Thymus (tissue), 11 donors: ENCODE results near the gene COPS2. TPM values are rescaled to one million over a fixed set of nuclear protein-coding genes. Genes with fewer than 3 reads are reported as not detected.

Source experiments
- DNase-seq, 9 donors: peaks; one replicate each; pipeline ENCODE4 v3.0.0-alpha.2; 2013; ENCODE audit warnings: low spot score in 9 of 9, low read depth in 6 of 9, missing footprints in 1 of 9
- H3K27ac ChIP-seq, 2 donors: one replicate each; pipeline ENCODE4 v1.5.1; 2013; ENCODE audit warnings: control low read depth in 1 of 2, low read depth in 1 of 2, low read length in 1 of 2, mild to moderate bottlenecking in 1 of 2, moderate library complexity in 1 of 2
- H3K27me3 ChIP-seq, 2 donors: one replicate each; pipeline ENCODE4 v1.5.1; 2013; ENCODE audit warnings: low read length in 1 of 2; ENCODE audit not compliant: control insufficient read depth in 2 of 2, insufficient read depth in 1 of 2
- H3K36me3 ChIP-seq, 2 donors: one replicate each; pipeline ENCODE4 v1.5.1; 2013; ENCODE audit warnings: low read length in 1 of 2, mild to moderate bottlenecking in 1 of 2, moderate library complexity in 1 of 2; ENCODE audit not compliant: control insufficient read depth in 2 of 2, insufficient read depth in 2 of 2
- H3K4me1 ChIP-seq, 2 donors: one replicate each; pipeline ENCODE4 v1.5.1; 2013; ENCODE audit warnings: low read length in 2 of 2; ENCODE audit not compliant: control insufficient read depth in 2 of 2, insufficient read depth in 2 of 2
- H3K4me3 ChIP-seq, 2 donors: one replicate each; pipeline ENCODE4 v1.5.1; 2013; ENCODE audit warnings: low read length in 2 of 2, control low read depth in 1 of 2, mild to moderate bottlenecking in 1 of 2
- H3K9me3 ChIP-seq, 2 donors: one replicate each; pipeline ENCODE4 v1.5.1; 2013; ENCODE audit warnings: low read length in 1 of 2, mild to moderate bottlenecking in 1 of 2; ENCODE audit not compliant: control insufficient read depth in 2 of 2, insufficient read depth in 1 of 2
- WGBS: extraction: QIAGEN DNeasy Blood & Tissue Kit; methylation state at CpG from one replicate; pipeline ENCODE4 v1.1.7; 2013; 5-methylcytosine and 5-hydroxymethylcytosine counted together
- polyA plus RNA-seq: library from polyadenylated mRNA; stranded (reverse); fragments of 200-250 nt; gene quantifications from one replicate; pipeline ENCODE4 v1.2.3, GENCODE V29; 2013
- total RNA-seq: library from RNA; stranded (reverse); fragments of 120-200 nt; gene quantifications from one replicate; pipeline ENCODE4 v1.2.4, GENCODE V29; 2013
- donor health status: healthy.

Gene COPS2
- total and polyA plus RNA-seq, 2 donors, result 47.3 to 47.7 TPM

DNA sequence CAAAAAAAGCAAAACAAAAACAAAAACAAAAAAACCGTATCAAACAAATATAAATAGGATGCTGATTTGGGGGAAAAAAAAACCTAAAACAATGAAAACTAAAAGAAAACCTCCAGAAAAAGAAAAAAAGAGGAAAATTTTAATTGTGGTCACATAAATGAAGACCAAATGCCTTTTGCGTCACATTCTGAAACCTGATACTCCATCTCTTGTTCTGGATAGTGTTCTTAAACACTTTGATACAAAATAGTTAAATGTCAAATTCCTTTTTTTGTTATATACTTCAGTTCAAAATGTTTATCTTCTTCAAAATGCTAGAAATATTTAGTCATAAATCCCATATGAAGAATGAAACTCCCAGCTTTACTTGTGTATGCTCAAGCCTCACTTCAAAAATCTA lies 31.0 kb downstream of the COPS2 start:
- Histone ChIP-seq H3K4me1 (no peaks in the 10 kb centered on the region), H3K27ac (no peak overlapping the region), H3K4me3 (no peak overlapping the region), H3K9me3 (no peaks in the 10 kb centered on the region), H3K36me3 (peaks cover 3 to 15% of the 10 kb centered on the region in 2 donors), H3K27me3 (no peaks in the 10 kb centered on the region)
- DNase-seq, result no peak
- 99% methylated on average over 2 of the region's 2 CpGs for WGBS

- DNase-seq, result no peak
- peaks cover 2 to 7% of the 10 kb centered on the region in 2 donors for H3K36me3 ChIP-seq
- H3K9me3 ChIP-seq, result no peaks in the 10 kb centered on the region
- no peaks in the 10 kb centered on the region for H3K4me1 ChIP-seq
- H3K27ac ChIP-seq, result no peak overlapping the region
- H3K4me3 ChIP-seq, result no peak overlapping the region
- no peaks in the 10 kb centered on the region for H3K27me3 ChIP-seq
- WGBS, result 99% methylated on average over 1 of the region's 1 CpG
Measured at GRCh38 chr15:49122541-49123062, 32.8 kb downstream of the COPS2 start.

DNA sequence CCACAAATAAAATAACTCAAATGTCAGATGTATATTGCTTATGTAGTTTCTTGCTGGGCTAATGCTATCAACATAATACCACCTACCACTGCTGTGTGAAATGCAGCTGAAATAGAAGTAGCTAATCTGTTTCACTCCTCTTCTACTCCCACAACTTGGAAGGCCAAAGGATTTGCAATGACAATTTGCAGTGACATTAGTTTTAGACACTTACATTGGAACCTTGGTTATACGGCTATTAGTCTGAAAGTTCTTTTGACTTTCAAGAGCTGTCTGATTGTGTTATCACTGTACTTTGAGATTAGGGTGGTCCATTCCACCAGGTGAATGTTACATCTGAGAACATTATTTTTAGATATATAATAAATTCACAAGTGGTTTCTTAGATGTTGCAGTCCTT lies 33.5 kb downstream of the COPS2 start:
- Histone ChIP-seq H3K4me1 (no peaks in the 10 kb centered on the region), H3K4me3 (no peak overlapping the region), H3K36me3 (peaks cover 0 to 2% of the 10 kb centered on the region in 2 donors), H3K27me3 (no peaks in the 10 kb centered on the region), H3K9me3 (no peaks in the 10 kb centered on the region), H3K27ac (no peak overlapping the region)
- 100% methylated on average over 1 of the region's 1 CpG for WGBS
- DNase-seq, result no peak

- no peaks in the 10 kb centered on the region for H3K4me1 ChIP-seq
- no peak for DNase-seq
- no peaks in the 10 kb centered on the region for H3K36me3 ChIP-seq
- no peaks in the 10 kb centered on the region for H3K27me3 ChIP-seq
- 96% methylated on average over 4 of the region's 4 CpGs for WGBS
- H3K9me3 ChIP-seq, result no peaks in the 10 kb centered on the region
- H3K27ac ChIP-seq, result no peak overlapping the region
- no peak overlapping the region for H3K4me3 ChIP-seq
Measured at GRCh38 chr15:49120832-49121231, 34.6 kb downstream of the COPS2 start.

GRCh38 chr15:49116108-49116857 lies 39.1 kb downstream of the COPS2 start:
- no peak for DNase-seq
- Histone ChIP-seq H3K4me1 (no peaks in the 10 kb centered on the region), H3K9me3 (no peaks in the 10 kb centered on the region), H3K36me3 (peaks cover 3 to 7% of the 10 kb centered on the region in 2 donors), H3K4me3 (no peak overlapping the region), H3K27me3 (no peaks in the 10 kb centered on the region), H3K27ac (no peak overlapping the region)
- 97% methylated on average over 4 of the region's 4 CpGs for WGBS

DNA sequence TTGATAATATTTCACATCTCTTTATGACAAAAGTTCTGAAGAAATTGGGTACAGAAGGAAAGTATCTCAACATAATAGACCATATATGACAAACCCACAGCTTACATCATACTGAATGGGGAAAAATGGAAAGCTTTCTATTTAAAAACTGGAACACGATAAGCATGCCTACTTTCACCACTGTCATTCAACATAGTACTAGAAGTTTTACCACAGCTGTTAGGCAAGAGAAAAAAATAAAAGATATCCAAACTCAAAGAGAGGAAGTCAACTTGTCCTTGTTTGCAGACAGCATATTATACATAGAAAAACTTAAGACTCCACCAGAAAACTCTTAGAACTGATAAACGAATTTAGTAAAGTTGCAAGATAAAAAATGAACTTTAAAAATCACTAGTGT lies 40.3 kb downstream of the COPS2 start:
- H3K36me3 ChIP-seq, result peaks cover 12 to 13% of the 10 kb centered on the region in 2 donors

DNA sequence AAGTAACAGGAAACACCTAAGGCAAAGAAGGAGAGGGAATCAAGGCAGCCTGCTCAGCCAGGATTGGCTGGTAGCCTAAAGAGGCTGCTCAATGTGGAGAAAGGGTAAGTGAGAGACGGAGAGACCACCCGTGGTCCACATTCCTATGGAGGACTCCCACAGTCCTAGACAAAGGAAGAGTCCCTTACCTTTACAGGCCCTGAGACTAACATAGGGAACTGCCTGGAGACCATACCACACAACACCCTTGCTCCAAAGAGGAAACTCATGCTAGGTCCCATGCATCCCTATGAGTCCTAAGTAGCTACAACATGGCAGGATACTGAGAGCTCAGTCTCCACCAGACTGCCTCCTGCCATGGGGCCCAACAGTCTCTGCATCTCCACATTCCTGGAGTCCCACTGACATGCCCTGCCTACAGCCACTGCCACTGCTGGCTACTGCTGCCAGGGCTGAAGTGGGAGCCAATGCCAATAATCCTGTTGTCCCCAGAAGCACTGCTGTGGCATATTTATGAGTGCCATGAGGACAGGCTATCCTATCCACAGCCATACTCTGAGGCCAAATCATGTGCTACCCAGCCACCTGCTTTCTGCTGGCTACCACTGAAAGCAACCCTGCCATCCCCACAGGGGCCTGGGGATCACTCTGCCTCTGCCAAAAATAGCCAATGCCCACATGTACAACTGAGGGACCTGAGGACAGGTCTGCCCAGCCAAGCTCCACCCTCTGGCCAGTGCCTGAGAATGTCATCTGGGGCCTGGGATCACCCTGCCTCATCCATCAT lies 45.0 kb downstream of the COPS2 start:
- no peak overlapping the region for H3K4me3 ChIP-seq
- H3K9me3 ChIP-seq, result peaks cover 0 to 1% of the 10 kb centered on the region in 2 donors
- no peaks in the 10 kb centered on the region for H3K27me3 ChIP-seq
- no peak overlapping the region for H3K27ac ChIP-seq
- peaks cover 12 to 13% of the 10 kb centered on the region in 2 donors for H3K36me3 ChIP-seq
- H3K4me1 ChIP-seq, result no peaks in the 10 kb centered on the region
- DNase-seq, result no peak
- WGBS, result 100% methylated on average over 2 of the region's 2 CpGs

More for the DNA sequence above, 40.3 kb downstream of the COPS2 start:
- H3K27me3 ChIP-seq, result no peaks in the 10 kb centered on the region
- no peak overlapping the region for H3K4me3 ChIP-seq
- peaks cover 0 to 1% of the 10 kb centered on the region in 2 donors for H3K9me3 ChIP-seq
- H3K4me1 ChIP-seq, result no peaks in the 10 kb centered on the region
- no peak overlapping the region for H3K27ac ChIP-seq
- no peak for DNase-seq
- 95% methylated on average over 2 of the region's 2 CpGs for WGBS

GRCh38 chr15:49103002-49103401 lies 52.4 kb downstream of the COPS2 start:
- DNase-seq, result no peak
- H3K4me1 ChIP-seq, result no peaks in the 10 kb centered on the region
- no peaks in the 10 kb centered on the region for H3K9me3 ChIP-seq
- 74% methylated on average over 2 of the region's 2 CpGs for WGBS
- no peaks in the 10 kb centered on the region for H3K27me3 ChIP-seq
- H3K27ac ChIP-seq, result no peak overlapping the region
- H3K36me3 ChIP-seq, result no peaks in the 10 kb centered on the region
- no peak overlapping the region for H3K4me3 ChIP-seq

GRCh38 chr15:49101536-49101935 lies 53.9 kb downstream of the COPS2 start:
- WGBS, result 98% methylated on average over 2 of the region's 2 CpGs

More at GRCh38 chr15:49101536-49101935, 53.9 kb downstream of the COPS2 start:
- Histone ChIP-seq H3K4me1 (no peaks in the 10 kb centered on the region), H3K4me3 (no peak overlapping the region), H3K9me3 (no peaks in the 10 kb centered on the region), H3K27ac (no peak overlapping the region), H3K27me3 (no peaks in the 10 kb centered on the region), H3K36me3 (no peaks in the 10 kb centered on the region)
- no peak for DNase-seq
